Upper lobe of left lung (tissue), 4 donors: ENCODE results near the gene GLDN.
A peak's percentile ranks its signal among the peaks of the same experiment; 100 is the strongest.

Experiments used
- CTCF ChIP-seq, 6 experiments: fragments of 450-650 bp in 4 of 6; fragments of 200-600 bp in 2 of 6; sonication (generic) in 2 of 6; IDR thresholded peaks; one replicate each; pipeline ENCODE4 v1.5.1; 2016 to 2019; ENCODE audit warnings: antibody characterized with exemption in 6 of 6
- POLR2A ChIP-seq, 4 donors: fragments of 450-650 bp; IDR thresholded peaks; one replicate each; pipeline ENCODE4 v1.5.1; 2016 to 2017; ENCODE audit warnings: antibody characterized with exemption in 4 of 4, mild to moderate bottlenecking in 2 of 4
- POLR2AphosphoS5 ChIP-seq, 2 donors: sonication (generic); formaldehyde crosslinking; IDR thresholded peaks; one replicate each; pipeline ENCODE4 v1.5.1; 2017; ENCODE audit warnings: antibody characterized with exemption in 2 of 2

- TF ChIP-seq POLR2AphosphoS5 (IDR thresholded peaks at IDR 0.05) (peak; percentile 23 to 64), POLR2A (IDR thresholded peaks at IDR 0.05) (no peak), CTCF (IDR thresholded peaks at IDR 0.05) (no peak)
Measured at GRCh38 chr15:51318382-51319150, 22.9 kb upstream of the GLDN start.
